GM21619 (cell line): Measurements from ENCODE around the gene CD81.
"Not testable (repeated sequence)": the region's sequence is repeated elsewhere in the genome, so short reads cannot be mapped to it uniquely, and the experiment has no call there.

Experiments
- ATAC-seq: cut with Tn5 transposase; IDR thresholded peaks from one replicate; pipeline ENCODE4 v1.9.1; 2021; ENCODE audit not compliant: unreplicated experiment

Gene CD81

DNA sequence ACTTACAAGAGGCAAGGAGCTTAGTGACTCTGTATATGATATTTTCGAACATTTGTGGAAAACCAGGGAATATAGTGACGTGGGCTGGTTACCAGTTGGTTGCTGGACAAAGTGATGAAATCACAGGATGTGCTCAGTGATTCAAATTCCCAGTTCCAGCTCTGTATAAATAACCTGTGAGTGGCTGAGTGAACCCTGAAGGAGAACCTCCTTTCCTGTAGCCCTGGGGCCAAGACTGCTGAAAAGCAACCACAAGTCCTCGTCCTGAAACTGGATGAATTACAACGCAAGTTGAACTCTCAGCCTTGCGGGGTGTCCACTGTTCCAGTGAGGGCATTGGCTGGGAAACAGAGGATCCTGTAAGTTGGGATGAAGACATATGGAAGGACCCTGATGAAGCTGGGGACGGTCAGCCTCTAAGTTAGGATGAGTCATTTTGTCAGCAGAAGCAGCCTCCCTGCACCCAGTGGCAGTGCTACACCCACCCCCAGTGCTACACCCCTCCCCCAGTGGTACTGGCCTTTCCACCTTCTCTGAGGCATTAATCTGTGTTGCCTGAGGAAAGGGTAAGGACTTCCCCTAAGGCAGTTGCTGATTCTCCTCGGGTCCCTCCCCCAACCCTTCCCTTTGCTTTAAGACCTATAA is 22.0 kb upstream of the CD81 start:
- ATAC-seq: no peak

DNA sequence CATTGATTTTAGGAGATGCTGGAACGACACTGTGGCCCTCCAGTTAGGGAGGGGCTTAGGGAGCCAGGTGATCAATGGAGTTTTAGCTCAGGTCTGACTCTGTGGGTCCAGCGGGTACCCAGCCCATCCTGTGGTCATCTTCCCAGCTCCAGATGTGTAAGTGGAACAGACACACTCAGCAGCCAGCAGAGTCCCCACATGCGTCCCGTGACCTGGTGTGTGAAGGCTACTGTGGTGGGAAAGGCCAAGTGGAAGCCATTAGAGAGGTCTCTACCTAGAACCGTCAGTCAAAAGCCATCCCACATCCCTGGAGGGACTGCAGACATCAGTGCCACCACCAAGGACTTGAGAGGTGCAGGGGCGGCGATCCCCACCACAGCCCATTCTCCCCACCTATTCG is 19.9 kb upstream of the CD81 start:
- ATAC-seq: no peak

- not testable (repeated sequence) for ATAC-seq
Observed at GRCh38 chr11:2357651-2358050, 19.5 kb upstream of the CD81 start.

- no peak for ATAC-seq
Observed at GRCh38 chr11:2358754-2359442, 18.2 kb upstream of the CD81 start.

GRCh38 chr11:2359557-2359956 is 17.6 kb upstream of the CD81 start:
- ATAC-seq: no peak

- no peak for ATAC-seq
Observed at GRCh38 chr11:2360081-2360642, 16.9 kb upstream of the CD81 start.

DNA sequence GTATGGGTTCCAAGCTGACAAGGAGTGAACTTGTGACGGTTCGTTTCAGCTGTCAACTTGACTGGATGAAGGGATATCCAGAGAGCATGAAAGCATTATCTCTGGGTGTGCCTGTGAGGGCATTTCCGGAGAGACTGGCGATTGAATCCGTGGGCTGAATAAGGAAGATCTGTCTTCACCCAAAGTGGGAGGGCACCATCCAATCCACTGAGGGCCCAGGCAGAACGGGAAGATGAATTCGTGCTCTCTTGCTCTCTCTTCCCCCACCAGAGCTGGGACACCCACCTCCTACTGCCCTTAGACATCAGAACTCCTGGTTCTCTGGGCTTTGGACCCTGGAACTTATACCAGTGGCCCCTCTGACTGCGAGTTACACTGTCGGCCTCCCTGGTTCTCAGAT is 15.5 kb upstream of the CD81 start:
- no peak for ATAC-seq

DNA sequence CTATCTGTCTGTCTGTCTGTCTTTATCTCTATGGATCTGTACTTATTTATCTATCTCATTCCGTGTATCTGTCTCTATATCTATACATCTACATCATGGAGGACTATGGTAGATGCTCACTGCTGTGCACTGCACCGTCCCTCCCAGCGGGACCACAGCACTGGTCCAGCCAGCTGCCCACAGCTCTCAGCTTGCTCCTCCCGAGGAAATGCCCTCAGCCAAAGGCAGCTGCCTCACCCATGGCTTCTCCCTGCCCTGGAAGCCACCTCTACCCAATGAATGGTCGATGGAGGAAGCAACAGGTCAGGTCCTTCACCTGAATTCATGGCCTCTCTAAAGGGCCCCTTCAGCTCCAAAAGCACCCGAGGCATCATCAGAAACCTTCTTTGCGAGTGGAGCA is 14.7 kb upstream of the CD81 start:
- no peak for ATAC-seq

GRCh38 chr11:2363130-2363529 is 14.0 kb upstream of the CD81 start:
- ATAC-seq: no peak

DNA sequence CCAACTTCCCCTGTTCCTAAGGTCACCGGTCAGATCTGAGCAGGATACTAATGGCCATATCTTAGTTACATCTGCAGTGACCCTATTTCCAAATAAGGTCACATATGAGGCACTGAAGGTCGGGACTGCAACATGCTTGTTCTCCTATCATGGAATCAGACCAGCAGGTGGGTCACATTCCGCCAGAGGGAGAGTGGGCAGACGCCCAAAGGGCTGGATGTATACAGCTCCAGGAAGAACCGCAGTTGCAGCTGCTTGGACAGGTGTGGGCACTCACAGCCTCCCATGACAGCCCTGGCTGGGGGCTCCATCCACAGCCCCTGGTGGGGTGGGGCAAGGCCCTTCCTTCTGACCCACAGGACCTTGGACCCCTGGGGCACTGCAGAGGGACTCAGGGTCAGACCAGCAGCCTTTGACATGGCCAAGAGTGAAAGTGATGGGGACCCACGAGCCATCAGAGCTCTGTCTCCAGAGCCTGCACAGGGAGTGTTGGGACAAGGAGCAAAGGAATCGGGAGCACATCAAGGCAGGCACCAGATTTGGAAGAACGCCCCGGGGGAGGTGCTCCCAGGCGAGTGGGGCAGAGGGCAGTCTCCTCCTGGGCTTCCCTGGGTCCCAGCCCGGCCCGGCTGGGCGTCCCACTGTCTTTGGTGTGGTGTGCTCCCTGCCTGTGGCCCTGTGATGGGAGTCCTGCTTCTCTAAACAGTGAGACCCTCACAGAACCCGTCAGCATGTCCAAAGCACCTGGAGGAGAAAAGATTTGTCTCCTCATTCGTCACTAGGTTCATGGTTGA is 13.3 kb upstream of the CD81 start:
- ATAC-seq: no peak

DNA sequence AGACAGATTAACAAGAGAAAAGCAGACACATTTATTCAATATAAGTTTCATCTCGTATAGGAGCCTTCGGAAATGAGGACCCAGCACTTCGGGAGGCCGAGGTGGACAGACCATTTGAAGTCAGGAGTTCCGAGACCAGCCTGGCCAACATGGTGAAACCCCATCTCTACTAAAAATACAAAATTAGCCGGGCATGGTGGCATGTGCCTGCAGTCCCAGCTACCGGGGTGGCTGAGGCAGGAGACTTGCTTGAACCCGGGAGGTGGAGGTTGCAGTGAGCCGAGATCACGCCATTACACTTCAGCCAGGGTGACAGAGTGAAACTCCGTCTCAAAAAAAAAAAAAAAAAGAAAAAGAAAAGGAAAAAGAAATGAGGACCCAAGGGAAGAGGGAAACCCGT is 12.7 kb upstream of the CD81 start:
- not testable (repeated sequence) for ATAC-seq

- ATAC-seq: no peak
Observed at GRCh38 chr11:2365571-2366210, 11.4 kb upstream of the CD81 start.

GRCh38 chr11:2366276-2366675 is 10.8 kb upstream of the CD81 start:
- no peak for ATAC-seq

- no peak for ATAC-seq
Observed at GRCh38 chr11:2366733-2367132, 10.4 kb upstream of the CD81 start.

DNA sequence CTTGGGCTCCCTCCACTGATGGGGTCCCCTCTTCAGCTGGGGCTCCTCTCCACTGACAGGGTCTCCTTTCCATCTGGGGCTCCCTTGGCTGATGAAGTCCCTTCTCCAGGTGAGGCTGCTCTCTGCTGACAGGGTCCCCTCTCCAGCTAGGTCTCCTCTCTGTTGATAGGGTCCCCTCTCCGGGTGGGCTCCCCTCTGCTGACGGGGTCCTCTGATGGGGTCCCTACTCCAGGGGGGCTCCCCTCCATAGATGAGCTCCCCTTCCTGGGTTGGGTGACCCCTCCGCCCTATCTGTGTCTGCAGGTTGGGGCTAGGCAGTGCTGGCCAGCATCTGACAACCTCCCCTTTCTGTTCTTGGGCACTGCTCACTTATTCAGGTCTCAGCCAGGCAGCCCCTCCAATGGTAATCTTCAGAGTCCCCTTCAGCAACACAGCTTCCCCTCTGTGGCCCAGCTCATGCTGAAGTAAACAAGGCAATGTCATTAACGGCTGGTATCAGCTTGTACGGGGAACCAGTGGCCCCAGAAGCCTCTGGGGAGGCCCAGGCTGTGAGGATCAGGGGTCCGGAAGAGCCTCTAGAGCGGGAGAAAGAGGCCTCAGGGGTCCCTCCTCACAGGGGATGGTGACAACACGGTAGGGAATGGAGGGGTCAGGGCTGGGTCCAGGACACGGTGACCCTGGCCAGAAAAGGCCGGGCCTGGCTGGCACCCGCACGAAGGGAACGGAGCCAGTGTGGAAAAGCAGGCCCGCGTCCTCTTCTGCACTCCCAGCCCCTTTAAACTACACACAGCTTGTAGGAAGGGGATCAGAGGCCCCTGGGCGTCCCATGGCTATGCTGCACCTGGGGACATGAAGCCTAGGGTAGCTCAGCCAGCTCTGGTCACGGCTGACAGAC is 9.6 kb upstream of the CD81 start:
- no peak for ATAC-seq

GRCh38 chr11:2368178-2368850 is 8.8 kb upstream of the CD81 start:
- ATAC-seq: no peak

GRCh38 chr11:2368851-2369180 is 8.3 kb upstream of the CD81 start:
- no peak for ATAC-seq

GRCh38 chr11:2369320-2369719 is 7.8 kb upstream of the CD81 start:
- ATAC-seq: no peak

DNA sequence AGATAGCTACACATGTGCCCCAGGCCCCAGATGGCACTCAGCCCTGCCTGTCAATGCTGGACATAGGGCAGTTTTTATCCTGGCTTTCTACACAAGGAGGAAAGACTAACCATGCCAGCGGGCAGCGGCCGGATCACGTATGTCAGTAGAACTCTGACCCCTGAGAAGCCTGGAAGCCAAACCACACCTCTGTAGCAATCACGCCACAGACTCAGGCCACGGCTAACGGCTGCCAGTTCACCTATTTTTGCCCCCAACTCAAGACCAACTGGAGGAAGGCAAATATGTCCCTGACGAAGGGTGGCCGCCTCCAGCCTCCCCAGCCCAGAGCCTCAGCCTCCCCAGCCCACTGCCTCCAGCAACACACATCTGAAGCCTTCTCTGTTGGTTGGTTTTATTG is 7.2 kb upstream of the CD81 start:
- no peak for ATAC-seq
